HL-60 (cell line): ENCODE data around the gene LDAH.

Source experiments
- CTCF ChIP-seq: IDR thresholded peaks from one replicate; pipeline ENCODE4 v1.5.1; 2011; ENCODE audit warnings: low read length, control low read depth, inconsistent platforms; ENCODE audit not compliant: insufficient read depth
- GABPA ChIP-seq: IDR thresholded peaks from 2 replicates; pipeline ENCODE4 v1.6.1; 2012; ENCODE audit warnings: low read depth
- POLR2AphosphoS5 ChIP-seq: IDR thresholded peaks from 2 replicates; pipeline ENCODE4 v1.6.1; 2012; ENCODE audit warnings: low read depth
- SPI1 ChIP-seq: IDR thresholded peaks from 2 replicates; pipeline ENCODE4 v1.6.1; 2012; ENCODE audit warnings: low read depth, mild to moderate bottlenecking, borderline replicate concordance
- TF ChIP-seq, protein P1 (sequence below): IDR thresholded peaks from 2 replicates; pipeline ENCODE4 v1.6.1; 2012; ENCODE audit warnings: low read depth; ENCODE audit not compliant: insufficient replicate concordance

- TF ChIP-seq CTCF: no peak
- TF ChIP-seq, protein P1, sequence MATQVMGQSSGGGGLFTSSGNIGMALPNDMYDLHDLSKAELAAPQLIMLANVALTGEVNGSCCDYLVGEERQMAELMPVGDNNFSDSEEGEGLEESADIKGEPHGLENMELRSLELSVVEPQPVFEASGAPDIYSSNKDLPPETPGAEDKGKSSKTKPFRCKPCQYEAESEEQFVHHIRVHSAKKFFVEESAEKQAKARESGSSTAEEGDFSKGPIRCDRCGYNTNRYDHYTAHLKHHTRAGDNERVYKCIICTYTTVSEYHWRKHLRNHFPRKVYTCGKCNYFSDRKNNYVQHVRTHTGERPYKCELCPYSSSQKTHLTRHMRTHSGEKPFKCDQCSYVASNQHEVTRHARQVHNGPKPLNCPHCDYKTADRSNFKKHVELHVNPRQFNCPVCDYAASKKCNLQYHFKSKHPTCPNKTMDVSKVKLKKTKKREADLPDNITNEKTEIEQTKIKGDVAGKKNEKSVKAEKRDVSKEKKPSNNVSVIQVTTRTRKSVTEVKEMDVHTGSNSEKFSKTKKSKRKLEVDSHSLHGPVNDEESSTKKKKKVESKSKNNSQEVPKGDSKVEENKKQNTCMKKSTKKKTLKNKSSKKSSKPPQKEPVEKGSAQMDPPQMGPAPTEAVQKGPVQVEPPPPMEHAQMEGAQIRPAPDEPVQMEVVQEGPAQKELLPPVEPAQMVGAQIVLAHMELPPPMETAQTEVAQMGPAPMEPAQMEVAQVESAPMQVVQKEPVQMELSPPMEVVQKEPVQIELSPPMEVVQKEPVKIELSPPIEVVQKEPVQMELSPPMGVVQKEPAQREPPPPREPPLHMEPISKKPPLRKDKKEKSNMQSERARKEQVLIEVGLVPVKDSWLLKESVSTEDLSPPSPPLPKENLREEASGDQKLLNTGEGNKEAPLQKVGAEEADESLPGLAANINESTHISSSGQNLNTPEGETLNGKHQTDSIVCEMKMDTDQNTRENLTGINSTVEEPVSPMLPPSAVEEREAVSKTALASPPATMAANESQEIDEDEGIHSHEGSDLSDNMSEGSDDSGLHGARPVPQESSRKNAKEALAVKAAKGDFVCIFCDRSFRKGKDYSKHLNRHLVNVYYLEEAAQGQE: no peak
- no peak for TF ChIP-seq POLR2AphosphoS5
- TF ChIP-seq SPI1: no peak
- no peak for TF ChIP-seq GABPA
Observed at GRCh38 chr2:20684581-20685063, 138.3 kb downstream of the LDAH start.
